Upper lobe of left lung (tissue), 4 donors: ENCODE data around the gene ARMC12.

ENCODE experiments used
- EP300 ChIP-seq, 4 donors: sonication (generic); formaldehyde crosslinking; IDR thresholded peaks; one replicate each; pipeline ENCODE4 v1.5.1; 2017; ENCODE audit warnings: antibody characterized with exemption in 4 of 4, control low read depth in 2 of 4
- POLR2A ChIP-seq, 4 donors: fragments of 450-650 bp; IDR thresholded peaks; one replicate each; pipeline ENCODE4 v1.5.1; 2016 to 2017; ENCODE audit warnings: antibody characterized with exemption in 4 of 4, mild to moderate bottlenecking in 2 of 4
- POLR2AphosphoS5 ChIP-seq, 2 donors: sonication (generic); formaldehyde crosslinking; IDR thresholded peaks; one replicate each; pipeline ENCODE4 v1.5.1; 2017; ENCODE audit warnings: antibody characterized with exemption in 2 of 2
- TF ChIP-seq, protein P1 (sequence below), 6 experiments: fragments of 450-650 bp in 4 of 6; fragments of 200-600 bp in 2 of 6; sonication (generic) in 2 of 6; IDR thresholded peaks; one replicate each; pipeline ENCODE4 v1.5.1; 2016 to 2019; ENCODE audit warnings: antibody characterized with exemption in 6 of 6

DNA sequence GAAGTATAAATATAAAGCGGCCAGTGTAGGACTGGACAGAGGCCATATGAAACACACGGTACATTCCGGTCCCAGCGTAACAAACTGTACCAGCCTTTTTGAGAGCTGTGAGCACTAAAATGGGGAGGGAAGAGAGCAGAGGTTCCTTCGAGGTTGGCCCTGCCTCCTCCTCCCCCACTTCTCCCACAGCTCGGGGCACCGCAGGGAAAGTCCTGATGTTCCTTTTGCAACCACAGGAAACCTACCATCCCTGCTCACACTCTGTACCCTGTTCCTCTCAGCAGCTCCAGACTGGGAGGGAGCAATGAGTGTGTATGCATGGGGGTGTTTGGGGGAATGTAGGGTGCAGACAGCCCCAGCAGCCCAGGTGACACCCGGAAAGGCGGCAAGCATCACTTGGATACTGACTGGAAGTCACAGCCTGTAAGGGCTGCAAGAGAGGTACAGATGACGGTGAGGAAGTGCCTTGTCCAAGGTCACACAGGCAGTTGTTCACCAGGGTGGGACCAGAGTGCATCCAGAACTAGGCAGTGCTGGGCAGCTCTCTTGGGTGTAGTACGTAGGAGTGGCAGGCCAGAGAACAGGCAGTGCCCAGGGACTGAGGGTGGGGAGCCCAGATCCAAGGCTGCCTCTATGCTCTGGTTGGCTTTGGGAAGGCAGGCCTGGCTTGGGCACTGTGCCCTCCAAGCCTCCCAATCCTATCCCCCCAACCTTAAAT is 11.0 kb upstream of the ARMC12 start:
- TF ChIP-seq POLR2AphosphoS5 (IDR thresholded peaks at IDR 0.05) = peak; percentile 89 to 94
- TF ChIP-seq, protein P1, sequence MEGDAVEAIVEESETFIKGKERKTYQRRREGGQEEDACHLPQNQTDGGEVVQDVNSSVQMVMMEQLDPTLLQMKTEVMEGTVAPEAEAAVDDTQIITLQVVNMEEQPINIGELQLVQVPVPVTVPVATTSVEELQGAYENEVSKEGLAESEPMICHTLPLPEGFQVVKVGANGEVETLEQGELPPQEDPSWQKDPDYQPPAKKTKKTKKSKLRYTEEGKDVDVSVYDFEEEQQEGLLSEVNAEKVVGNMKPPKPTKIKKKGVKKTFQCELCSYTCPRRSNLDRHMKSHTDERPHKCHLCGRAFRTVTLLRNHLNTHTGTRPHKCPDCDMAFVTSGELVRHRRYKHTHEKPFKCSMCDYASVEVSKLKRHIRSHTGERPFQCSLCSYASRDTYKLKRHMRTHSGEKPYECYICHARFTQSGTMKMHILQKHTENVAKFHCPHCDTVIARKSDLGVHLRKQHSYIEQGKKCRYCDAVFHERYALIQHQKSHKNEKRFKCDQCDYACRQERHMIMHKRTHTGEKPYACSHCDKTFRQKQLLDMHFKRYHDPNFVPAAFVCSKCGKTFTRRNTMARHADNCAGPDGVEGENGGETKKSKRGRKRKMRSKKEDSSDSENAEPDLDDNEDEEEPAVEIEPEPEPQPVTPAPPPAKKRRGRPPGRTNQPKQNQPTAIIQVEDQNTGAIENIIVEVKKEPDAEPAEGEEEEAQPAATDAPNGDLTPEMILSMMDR (IDR thresholded peaks at IDR 0.05) = peak in 4 of 6 experiments; percentile 17 to 35 (median 26)
- peak in 2 of 4 donors; percentile 38 to 72 for TF ChIP-seq POLR2A (IDR thresholded peaks at IDR 0.05)
- TF ChIP-seq EP300 (IDR thresholded peaks at IDR 0.05) = peak; percentile 62 to 98 (median 92)
